GM12865 (cell line): ENCODE data around the gene TMEM120B.
A peak's percentile ranks its signal among the peaks of the same experiment; 100 is the strongest.

Source experiments
- DNase-seq: peaks from one replicate; pipeline ENCODE4 v3.0.0; 2010; ENCODE audit warnings: low read depth
- H3K4me3 ChIP-seq: 2 replicates; pipeline ENCODE4 v1.5.1; 2011; ENCODE audit warnings: mild to moderate bottlenecking, low read depth, low read length, control low read depth
- CTCF ChIP-seq: IDR thresholded peaks from 2 replicates; pipeline ENCODE4 v1.5.1; 2011; ENCODE audit warnings: low read length, control low read depth, low read depth, inconsistent platforms; ENCODE audit not compliant: insufficient read depth; ENCODE audit errors: missing control alignments

TMEM120B gene

GRCh38 chr12:121807642-121808347 is 95.2 kb downstream of the TMEM120B start:
- no peak for DNase-seq
- no peak overlapping the region for H3K4me3 ChIP-seq
- TF ChIP-seq CTCF = no peak

- no peak for DNase-seq
- no peak for TF ChIP-seq CTCF
- H3K4me3 ChIP-seq = no peak overlapping the region
These were observed 96.1 kb downstream of the TMEM120B start for GRCh38 chr12:121808623-121809022.

GRCh38 chr12:121809712-121810116 is 97.2 kb downstream of the TMEM120B start:
- TF ChIP-seq CTCF = no peak
- DNase-seq = no peak
- H3K4me3 ChIP-seq = no peak overlapping the region

GRCh38 chr12:121810234-121810817 is 97.8 kb downstream of the TMEM120B start:
- TF ChIP-seq CTCF = no peak
- H3K4me3 ChIP-seq = no peak overlapping the region
- DNase-seq = no peak

- TF ChIP-seq CTCF = no peak
- no peak for DNase-seq
- peak overlapping the region; percentile 73; the same call in 1 of the 2 replicates for H3K4me3 ChIP-seq
These were observed 98.4 kb downstream of the TMEM120B start for GRCh38 chr12:121810833-121811433.

- H3K4me3 ChIP-seq = peak overlapping the region; percentile 73
- DNase-seq = peak; percentile 65
- peak; percentile 91 for TF ChIP-seq CTCF
These were observed 99.1 kb downstream of the TMEM120B start for GRCh38 chr12:121811434-121812319.
